K562 (cell line): Measurements from ENCODE around the gene DTYMK.

ENCODE experiments used
- CTCF ChIP-seq, 3 experiments: IDR thresholded peaks in 2 of 3; conservative IDR thresholded peaks in 1 of 3; 2 replicates each; pipeline ENCODE4 v1.5.1; 2011 to 2012; ENCODE audit warnings: low read length in 3 of 3, mild to moderate bottlenecking in 3 of 3, control low read depth in 2 of 3, improper control_type of control experiment in 1 of 3, inconsistent platforms in 1 of 3, low read depth in 1 of 3, mixed read lengths in 1 of 3, moderate library complexity in 1 of 3; ENCODE audit not compliant: insufficient read depth in 2 of 3
- MCM5 ChIP-seq: fragments of 450-650 bp; IDR thresholded peaks from 2 replicates; pipeline ENCODE4 v1.6.1; 2016; ENCODE audit warnings: low read depth
- SMAD4 ChIP-seq: fragments of 250-450 bp; sonication (Bioruptor Pico); conservative IDR thresholded peaks from 2 replicates; pipeline ENCODE4 v1.8.0; 2021; ENCODE audit warnings: inconsistent platforms, mild to moderate bottlenecking, moderate library complexity
- ZNF282 ChIP-seq: sonication (generic); formaldehyde crosslinking; IDR thresholded peaks from 2 replicates; pipeline ENCODE4 v1.8.1; 2023; ENCODE audit warnings: missing genetic modification reagents
- ZNF699 ChIP-seq: fragments of 250-450 bp; sonication (Bioruptor Pico); IDR thresholded peaks from 2 replicates; pipeline ENCODE4 v1.8.0; 2021; ENCODE audit warnings: mild to moderate bottlenecking, moderate library complexity; ENCODE audit not compliant: insufficient replicate concordance

- TF ChIP-seq MCM5 (no peak), SMAD4 (no peak), CTCF (IDR thresholded peaks at IDR 0.05 in 2 of 3, conservative IDR thresholded peaks at IDR 0.05 in 1 of 3; ENCODE audit: insufficient read depth in 2 of 3, low read depth in 1 of 3, low read length in 3 of 3) (no peak), ZNF699 (CRISPR knock-in tag) (no peak), ZNF282 (CRISPR knock-in tag) (no peak)
Observed at GRCh38 chr2:241728627-241729026, 42.0 kb upstream of the DTYMK start.
